Body of pancreas (tissue), 4 donors: ENCODE measurements around the gene GABRB1.

Experiments
- CTCF ChIP-seq, 7 experiments: fragments of 450-650 bp in 4 of 7; fragments of 200-600 bp in 3 of 7; sonication (generic) in 3 of 7; IDR thresholded peaks; one replicate each; pipeline ENCODE4 v1.5.1; 2016 to 2019; ENCODE audit warnings: antibody characterized with exemption in 7 of 7
- POLR2A ChIP-seq, 3 donors: fragments of 450-650 bp; IDR thresholded peaks; one replicate each; pipeline ENCODE4 v1.6.1; 2016; ENCODE audit warnings: antibody characterized with exemption in 3 of 3, mild to moderate bottlenecking in 2 of 3

GRCh38 chr4:47239649-47240048 lies 208.3 kb downstream of the GABRB1 start:
- TF ChIP-seq CTCF (IDR thresholded peaks at IDR 0.05) (no peak), POLR2A (IDR thresholded peaks at IDR 0.05) (no peak)
